ENCODE results near the gene SLC23A3. TPM values are rescaled to one million over a fixed set of nuclear protein-coding genes. Genes with fewer than 3 reads are reported as not detected.

The SLC23A3 gene
- total RNA-seq, 1 experiment from 2014 or later: 7.1 TPM

- no peaks in the 10 kb centered on the region for H3K36me3 ChIP-seq (ENCODE audit: low read depth)
- H3K4me3 ChIP-seq: no peak overlapping the region
- no peaks in the 10 kb centered on the region for H3K27me3 ChIP-seq (ENCODE audit: insufficient read depth, low read depth)
- no peaks in the 10 kb centered on the region for H3K9me3 ChIP-seq (ENCODE audit: insufficient read depth, low read depth)
- DNase-seq: no peak
- no TSS peak for BruUV-seq (replicated peaks)
- H4K20me1 ChIP-seq (ENCODE audit: insufficient read depth): no peaks in the 10 kb centered on the region
- peaks cover 2% of the 10 kb centered on the region; the same call in 1 of the 2 replicates for H3F3A ChIP-seq (ENCODE audit: insufficient read depth, low read depth)
- ChIA-PET POLR2A (ENCODE audit: unreplicated experiment) (interaction anchor here (0.6 kb wide), 2 partner anchors 37 to 101 kb away, joined by 3 read pairs; no protein-coding TSS in a partner anchor), CTCF (no interaction called here)
- no peak overlapping the region for H2AFZ ChIP-seq
- peaks cover 10% of the 10 kb centered on the region for H3K4me1 ChIP-seq (replicated peaks; ENCODE audit: insufficient read depth)
- no peaks in the 10 kb centered on the region for H3K9me2 ChIP-seq (ENCODE audit: insufficient read depth)
- no peak overlapping the region for H3K27ac ChIP-seq
- H3K79me2 ChIP-seq (ENCODE audit: low read depth): no peaks in the 10 kb centered on the region
- H3K4me2 ChIP-seq: no peak overlapping the region
- no peak for TF ChIP-seq EZH2 (IDR thresholded peaks at IDR 0.05; ENCODE audit: low read depth)
- TF ChIP-seq, protein P1, sequence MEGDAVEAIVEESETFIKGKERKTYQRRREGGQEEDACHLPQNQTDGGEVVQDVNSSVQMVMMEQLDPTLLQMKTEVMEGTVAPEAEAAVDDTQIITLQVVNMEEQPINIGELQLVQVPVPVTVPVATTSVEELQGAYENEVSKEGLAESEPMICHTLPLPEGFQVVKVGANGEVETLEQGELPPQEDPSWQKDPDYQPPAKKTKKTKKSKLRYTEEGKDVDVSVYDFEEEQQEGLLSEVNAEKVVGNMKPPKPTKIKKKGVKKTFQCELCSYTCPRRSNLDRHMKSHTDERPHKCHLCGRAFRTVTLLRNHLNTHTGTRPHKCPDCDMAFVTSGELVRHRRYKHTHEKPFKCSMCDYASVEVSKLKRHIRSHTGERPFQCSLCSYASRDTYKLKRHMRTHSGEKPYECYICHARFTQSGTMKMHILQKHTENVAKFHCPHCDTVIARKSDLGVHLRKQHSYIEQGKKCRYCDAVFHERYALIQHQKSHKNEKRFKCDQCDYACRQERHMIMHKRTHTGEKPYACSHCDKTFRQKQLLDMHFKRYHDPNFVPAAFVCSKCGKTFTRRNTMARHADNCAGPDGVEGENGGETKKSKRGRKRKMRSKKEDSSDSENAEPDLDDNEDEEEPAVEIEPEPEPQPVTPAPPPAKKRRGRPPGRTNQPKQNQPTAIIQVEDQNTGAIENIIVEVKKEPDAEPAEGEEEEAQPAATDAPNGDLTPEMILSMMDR (conservative IDR thresholded peaks at IDR 0.05): no peak
- intact Hi-C loops (cut with micrococcal nuclease; ENCODE audit: unreplicated experiment): no loop called here
Measured at GRCh38 chr2:219131327-219131726, 38.5 kb downstream of the SLC23A3 start.

GRCh38 chr2:219129589-219129988, 40.2 kb downstream of the SLC23A3 start:
- no peak overlapping the region for H3K4me3 ChIP-seq
- no peaks in the 10 kb centered on the region for H3K9me3 ChIP-seq (ENCODE audit: insufficient read depth, low read depth)
- CTCF ChIA-PET: interaction anchor here (0.6 to 1.2 kb wide), 2 partner anchors 11 to 58 kb away, joined by 3 to 4 read pairs; no protein-coding TSS in a partner anchor
- H3K9me2 ChIP-seq (ENCODE audit: insufficient read depth): no peaks in the 10 kb centered on the region
- H3K4me2 ChIP-seq: no peak overlapping the region
- H3F3A ChIP-seq (ENCODE audit: insufficient read depth, low read depth): peaks cover 7% of the 10 kb centered on the region; the same call in 1 of the 2 replicates
- H3K36me3 ChIP-seq (ENCODE audit: low read depth): no peaks in the 10 kb centered on the region
- BruUV-seq (replicated peaks): no TSS peak
- peaks cover 26% of the 10 kb centered on the region for H3K4me1 ChIP-seq (replicated peaks; ENCODE audit: insufficient read depth)
- intact Hi-C loops (cut with micrococcal nuclease; ENCODE audit: unreplicated experiment): no loop called here
- no peak for DNase-seq
- H2AFZ ChIP-seq: no peak overlapping the region
- H4K20me1 ChIP-seq (ENCODE audit: insufficient read depth): no peaks in the 10 kb centered on the region
- H3K79me2 ChIP-seq (ENCODE audit: low read depth): no peaks in the 10 kb centered on the region
- H3K27ac ChIP-seq: no peak overlapping the region
- TF ChIP-seq, protein P1 (conservative IDR thresholded peaks at IDR 0.05): no peak
- H3K27me3 ChIP-seq (ENCODE audit: insufficient read depth, low read depth): no peaks in the 10 kb centered on the region
- POLR2A ChIA-PET (ENCODE audit: unreplicated experiment): no interaction called here

DNA sequence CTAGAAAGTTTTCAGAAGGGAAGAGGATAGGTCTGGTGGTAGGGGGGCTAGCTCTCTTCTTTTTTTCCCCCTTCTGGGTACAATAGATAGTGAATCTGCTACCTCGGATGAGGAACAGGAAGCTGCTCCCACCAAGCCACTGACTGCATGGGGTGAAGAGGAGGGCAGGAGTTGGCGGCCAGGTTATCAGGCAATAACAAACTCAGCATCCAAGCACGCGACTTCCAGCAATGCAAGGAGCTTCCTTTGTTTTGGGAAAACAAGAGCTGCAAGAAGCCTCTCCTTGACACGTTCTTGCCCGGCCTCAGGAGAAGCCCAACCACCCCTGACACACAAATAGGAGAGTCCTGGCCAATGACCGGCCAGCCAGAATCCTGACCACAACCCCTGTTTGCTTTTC, 41.4 kb downstream of the SLC23A3 start:
- no peak overlapping the region for H3K4me3 ChIP-seq
- intact Hi-C loops (cut with micrococcal nuclease; ENCODE audit: unreplicated experiment): no loop called here
- H3K36me3 ChIP-seq (ENCODE audit: low read depth): no peaks in the 10 kb centered on the region
- no peaks in the 10 kb centered on the region for H3K9me2 ChIP-seq (ENCODE audit: insufficient read depth)
- ChIA-PET CTCF (interaction anchor here (1.2 kb wide), 1 partner anchor 9 kb away, joined by 3 read pairs; no protein-coding TSS in a partner anchor), POLR2A (ENCODE audit: unreplicated experiment) (no interaction called here)
- peaks cover 7% of the 10 kb centered on the region; the same call in 1 of the 2 replicates for H3F3A ChIP-seq (ENCODE audit: insufficient read depth, low read depth)
- no peaks in the 10 kb centered on the region for H4K20me1 ChIP-seq (ENCODE audit: insufficient read depth)
- no peaks in the 10 kb centered on the region for H3K27me3 ChIP-seq (ENCODE audit: insufficient read depth, low read depth)
- H2AFZ ChIP-seq: no peak overlapping the region
- H3K4me1 ChIP-seq (replicated peaks; ENCODE audit: insufficient read depth): peaks cover 29% of the 10 kb centered on the region
- H3K79me2 ChIP-seq (ENCODE audit: low read depth): no peaks in the 10 kb centered on the region
- no peak overlapping the region for H3K27ac ChIP-seq
- TF ChIP-seq EZH2 (IDR thresholded peaks at IDR 0.05; ENCODE audit: low read depth): no peak
- TF ChIP-seq, protein P1 (conservative IDR thresholded peaks at IDR 0.05): no peak
- H3K4me2 ChIP-seq: no peak overlapping the region
- no peak for DNase-seq
- H3K9me3 ChIP-seq (ENCODE audit: insufficient read depth, low read depth): no peaks in the 10 kb centered on the region
- no TSS peak for BruUV-seq (replicated peaks)

All from PC-9 (cell line).